Measurements from ENCODE around the gene SPOCK1. TPM values are rescaled to one million over a fixed set of nuclear protein-coding genes. Genes with fewer than 3 reads are reported as not detected.

Gene SPOCK1
- total and polyA plus RNA-seq, 2 donors (not counting 3 experiments of a cell fraction or from before 2014, with no cell fraction given), result 144 to 280 TPM

GRCh38 chr5:137152616-137153015, 346.5 kb downstream of the SPOCK1 start:
- H3K79me2 ChIP-seq (ENCODE audit: control insufficient read depth, insufficient read depth, low read length), result peaks cover 2% of the 10 kb centered on the region
- H3K27me3 ChIP-seq (ENCODE audit: control insufficient read depth in 2 of 2, insufficient read depth in 2 of 2, low read length in 2 of 2), result no peaks in the 10 kb centered on the region
- CTCF ChIA-PET, result interaction anchor here (1.1 kb wide), 1 partner anchor 10 kb away, joined by 3 read pairs; no protein-coding TSS in a partner anchor
- no peaks in the 10 kb centered on the region for H3K9me3 ChIP-seq (replicated peaks; ENCODE audit: control insufficient read depth, insufficient read depth, low read length)
- H3K4me3 ChIP-seq (replicated peaks in 1 of 3; ENCODE audit: insufficient read depth in 1 of 3, low read depth in 1 of 3, low read length in 3 of 3), result no peak overlapping the region
- H3K27ac ChIP-seq (ENCODE audit: insufficient read depth, low read depth, low read length), result no peak overlapping the region
- FAIRE-seq, result no peak
- no peak overlapping the region for H2AFZ ChIP-seq (ENCODE audit: low read depth, low read length)
- H4K20me1 ChIP-seq (replicated peaks; ENCODE audit: control insufficient read depth, extremely low read depth, insufficient read depth, low read length), result no peaks in the 10 kb centered on the region
- dilution Hi-C loops (cut with MboI; ENCODE audit: extremely low pct_ligation_motif_present, low sequenced_read_pairs) (no loop called here), intact Hi-C loops (cut with micrococcal nuclease) (no loop called here)
- no peak overlapping the region for H3K4me2 ChIP-seq (ENCODE audit: insufficient read depth, low read length)
- POLR2A ChIA-PET, result no interaction called here
- no TSS peak for BruUV-seq (replicated peaks)
- no peaks in the 10 kb centered on the region for H3K9me1 ChIP-seq (replicated peaks; ENCODE audit: control insufficient read depth, extremely low read depth, insufficient read depth, low read length)
- peaks cover 5% of the 10 kb centered on the region for H3K4me1 ChIP-seq (ENCODE audit: control insufficient read depth, extremely low read depth, insufficient read depth, low read length)
- no peak overlapping the region for H3K9ac ChIP-seq (replicated peaks; ENCODE audit: extremely low read depth, insufficient read depth, low read length)
- no peak for TF ChIP-seq JUN (IDR thresholded peaks at IDR 0.05; ENCODE audit: borderline replicate concordance, insufficient read depth, insufficient read length, low read depth)
- TF ChIP-seq, protein P1, sequence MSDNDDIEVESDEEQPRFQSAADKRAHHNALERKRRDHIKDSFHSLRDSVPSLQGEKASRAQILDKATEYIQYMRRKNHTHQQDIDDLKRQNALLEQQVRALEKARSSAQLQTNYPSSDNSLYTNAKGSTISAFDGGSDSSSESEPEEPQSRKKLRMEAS (IDR thresholded peaks at IDR 0.05; ENCODE audit: insufficient read depth, insufficient read length), result no peak
- TF ChIP-seq, protein P2, sequence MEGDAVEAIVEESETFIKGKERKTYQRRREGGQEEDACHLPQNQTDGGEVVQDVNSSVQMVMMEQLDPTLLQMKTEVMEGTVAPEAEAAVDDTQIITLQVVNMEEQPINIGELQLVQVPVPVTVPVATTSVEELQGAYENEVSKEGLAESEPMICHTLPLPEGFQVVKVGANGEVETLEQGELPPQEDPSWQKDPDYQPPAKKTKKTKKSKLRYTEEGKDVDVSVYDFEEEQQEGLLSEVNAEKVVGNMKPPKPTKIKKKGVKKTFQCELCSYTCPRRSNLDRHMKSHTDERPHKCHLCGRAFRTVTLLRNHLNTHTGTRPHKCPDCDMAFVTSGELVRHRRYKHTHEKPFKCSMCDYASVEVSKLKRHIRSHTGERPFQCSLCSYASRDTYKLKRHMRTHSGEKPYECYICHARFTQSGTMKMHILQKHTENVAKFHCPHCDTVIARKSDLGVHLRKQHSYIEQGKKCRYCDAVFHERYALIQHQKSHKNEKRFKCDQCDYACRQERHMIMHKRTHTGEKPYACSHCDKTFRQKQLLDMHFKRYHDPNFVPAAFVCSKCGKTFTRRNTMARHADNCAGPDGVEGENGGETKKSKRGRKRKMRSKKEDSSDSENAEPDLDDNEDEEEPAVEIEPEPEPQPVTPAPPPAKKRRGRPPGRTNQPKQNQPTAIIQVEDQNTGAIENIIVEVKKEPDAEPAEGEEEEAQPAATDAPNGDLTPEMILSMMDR (IDR thresholded peaks at IDR 0.05; ENCODE audit: extremely low read depth in 1 of 2, insufficient read depth in 1 of 2, low read depth in 1 of 2, low read length in 2 of 2), result no peak
- DNase-seq (ENCODE audit: low read depth, low spot score), result no peak
- H3K36me3 ChIP-seq (ENCODE audit: control insufficient read depth in 2 of 2, extremely low read depth in 1 of 2, insufficient read depth in 2 of 2, low read length in 2 of 2), result no peaks in the 10 kb centered on the region

GRCh38 chr5:137148655-137149054, 350.5 kb downstream of the SPOCK1 start:
- DNase-seq (ENCODE audit: low read depth, low spot score), result no peak
- dilution Hi-C loops (cut with MboI; ENCODE audit: extremely low pct_ligation_motif_present, low sequenced_read_pairs) (no loop called here), intact Hi-C loops (cut with micrococcal nuclease) (loop anchor here (2.0 kb wide), 1 partner anchor 20 kb away; no protein-coding TSS in a partner anchor)
- no peaks in the 10 kb centered on the region for H3K36me3 ChIP-seq (ENCODE audit: control insufficient read depth in 2 of 2, extremely low read depth in 1 of 2, insufficient read depth in 2 of 2, low read length in 2 of 2)
- H2AFZ ChIP-seq (ENCODE audit: low read depth, low read length), result no peak overlapping the region
- peaks cover 11% of the 10 kb centered on the region for H3K4me1 ChIP-seq (ENCODE audit: control insufficient read depth, extremely low read depth, insufficient read depth, low read length)
- H3K27me3 ChIP-seq (ENCODE audit: control insufficient read depth in 2 of 2, insufficient read depth in 2 of 2, low read length in 2 of 2), result no peaks in the 10 kb centered on the region
- H3K27ac ChIP-seq (ENCODE audit: insufficient read depth, low read depth, low read length), result no peak overlapping the region
- no peak overlapping the region for H3K4me3 ChIP-seq (replicated peaks in 1 of 3; ENCODE audit: insufficient read depth in 1 of 3, low read depth in 1 of 3, low read length in 3 of 3)
- no peaks in the 10 kb centered on the region for H4K20me1 ChIP-seq (replicated peaks; ENCODE audit: control insufficient read depth, extremely low read depth, insufficient read depth, low read length)
- CTCF ChIA-PET, result no interaction called here
- no peaks in the 10 kb centered on the region for H3K9me1 ChIP-seq (replicated peaks; ENCODE audit: control insufficient read depth, extremely low read depth, insufficient read depth, low read length)
- no TSS peak for BruUV-seq (replicated peaks)
- POLR2A ChIA-PET, result no interaction called here
- H3K9ac ChIP-seq (replicated peaks; ENCODE audit: extremely low read depth, insufficient read depth, low read length), result no peak overlapping the region
- peaks cover 7% of the 10 kb centered on the region for H3K79me2 ChIP-seq (ENCODE audit: control insufficient read depth, insufficient read depth, low read length)
- H3K4me2 ChIP-seq (ENCODE audit: insufficient read depth, low read length), result no peak overlapping the region
- FAIRE-seq, result no peak
- no peak for TF ChIP-seq POLR2A (IDR thresholded peaks at IDR 0.05; ENCODE audit: low read depth, low read length)
- TF ChIP-seq JUN (IDR thresholded peaks at IDR 0.05; ENCODE audit: borderline replicate concordance, insufficient read depth, insufficient read length, low read depth), result no peak
- TF ChIP-seq GATA2 (IDR thresholded peaks at IDR 0.05; ENCODE audit: insufficient read depth, insufficient read length, low read depth, low read length), result no peak
- no peaks in the 10 kb centered on the region for H3K9me3 ChIP-seq (replicated peaks; ENCODE audit: control insufficient read depth, insufficient read depth, low read length)

All from endothelial cell of umbilical vein (primary cell).